H9 (cell line): ENCODE results near the gene TOP1. TPM values are rescaled to one million over a fixed set of nuclear protein-coding genes. Genes with fewer than 3 reads are reported as not detected.

Experiments
- DNase-seq: peaks from one replicate; pipeline ENCODE4 v3.0.0-alpha.2; 2017
- H2AFZ ChIP-seq: one replicate; pipeline ENCODE4 v1.6.1; 2013; ENCODE audit warnings: mild to moderate bottlenecking, low read length, control low read depth, moderate library complexity
- H2AK5ac ChIP-seq: 2 replicates; pipeline ENCODE4 v1.6.1; 2013; ENCODE audit warnings: low read length, control low read depth, mixed read lengths; ENCODE audit not compliant: insufficient read length
- H2BK120ac ChIP-seq: one replicate; pipeline ENCODE4 v1.6.1; 2013; ENCODE audit warnings: low read depth, mild to moderate bottlenecking, low read length, control low read depth, inconsistent platforms; ENCODE audit not compliant: poor library complexity, severe bottlenecking
- H2BK12ac ChIP-seq: 2 replicates; pipeline ENCODE4 v1.6.1; 2013; ENCODE audit warnings: low read length, control low read depth, mixed read lengths, low read depth; ENCODE audit not compliant: insufficient read length
- H2BK15ac ChIP-seq: 2 replicates; pipeline ENCODE4 v1.6.1; 2013; ENCODE audit warnings: low read depth, low read length, control low read depth
- H2BK20ac ChIP-seq: one replicate; pipeline ENCODE4 v1.6.1; 2013; ENCODE audit warnings: low read depth, mild to moderate bottlenecking, low read length, control low read depth, inconsistent platforms; ENCODE audit not compliant: poor library complexity, severe bottlenecking
- H2BK5ac ChIP-seq: 2 replicates; pipeline ENCODE4 v1.6.1; 2013; ENCODE audit warnings: low read length, control low read depth, mixed read lengths; ENCODE audit not compliant: insufficient read length
- H3K14ac ChIP-seq: 2 replicates; pipeline ENCODE4 v1.6.1; 2013; ENCODE audit warnings: low read length, control low read depth; ENCODE audit not compliant: insufficient read depth
- H3K18ac ChIP-seq: 2 replicates; pipeline ENCODE4 v1.6.1; 2013; ENCODE audit warnings: low read depth, mild to moderate bottlenecking, mixed read lengths, low read length, control low read depth; ENCODE audit not compliant: insufficient read length
- H3K23ac ChIP-seq: 2 replicates; pipeline ENCODE4 v1.6.1; 2013; ENCODE audit warnings: low read length, control low read depth, mixed read lengths, low read depth; ENCODE audit not compliant: insufficient read length
- H3K23me2 ChIP-seq: 2 replicates; pipeline ENCODE4 v1.6.1; 2013; ENCODE audit warnings: low read depth, mild to moderate bottlenecking, mixed read lengths, low read length, control low read depth; ENCODE audit not compliant: insufficient read length, poor library complexity, severe bottlenecking
- H3K27ac ChIP-seq: 2 replicates; pipeline ENCODE4 v1.5.1; 2013; ENCODE audit warnings: low read length, control low read depth, mixed read lengths, low read depth; ENCODE audit not compliant: insufficient read length
- H3K27me3 ChIP-seq: 2 replicates; pipeline ENCODE4 v1.6.1; 2013; ENCODE audit warnings: low read length, control low read depth, inconsistent platforms; ENCODE audit not compliant: insufficient read depth
- H3K4ac ChIP-seq: 2 replicates; pipeline ENCODE4 v1.6.1; 2013; ENCODE audit warnings: low read depth, mild to moderate bottlenecking, control low read depth, inconsistent platforms, low read length, moderate library complexity
- H3K4me1 ChIP-seq: 2 replicates; pipeline ENCODE4 v1.6.1; 2013; ENCODE audit warnings: low read length, control low read depth, inconsistent platforms; ENCODE audit not compliant: insufficient read depth
- H3K4me2 ChIP-seq: 2 replicates; pipeline ENCODE4 v1.6.1; 2013; ENCODE audit warnings: low read length, control low read depth, mixed read lengths; ENCODE audit not compliant: insufficient read length, insufficient read depth
- H3K56ac ChIP-seq: 2 replicates; pipeline ENCODE4 v1.6.1; 2013; ENCODE audit warnings: low read depth, mild to moderate bottlenecking, mixed read lengths, low read length, control low read depth; ENCODE audit not compliant: insufficient read length
- H3K79me1 ChIP-seq: 2 replicates; pipeline ENCODE4 v1.6.1; 2013; ENCODE audit warnings: low read depth, mild to moderate bottlenecking, moderate library complexity, low read length, control low read depth, inconsistent platforms; ENCODE audit not compliant: insufficient read depth, poor library complexity, severe bottlenecking
- H3K79me2 ChIP-seq: 2 replicates; pipeline ENCODE4 v1.6.1; 2013; ENCODE audit warnings: low read length, control low read depth, inconsistent platforms; ENCODE audit not compliant: insufficient read depth
- H3K9ac ChIP-seq: 2 replicates; pipeline ENCODE4 v1.6.1; 2013; ENCODE audit warnings: low read length, control low read depth, mixed read lengths; ENCODE audit not compliant: insufficient read length; ENCODE audit errors: extremely low read depth
- H3K9me3 ChIP-seq: one replicate; pipeline ENCODE4 v1.6.1; 2013; ENCODE audit warnings: low read depth, low read length, inconsistent platforms; ENCODE audit not compliant: control insufficient read depth
- H3T11ph ChIP-seq: one replicate; pipeline ENCODE4 v1.6.1; 2013; ENCODE audit warnings: mild to moderate bottlenecking, low read length, control low read depth, inconsistent platforms
- H4K20me1 ChIP-seq: one replicate; pipeline ENCODE4 v1.6.1; 2013; ENCODE audit not compliant: control insufficient read depth, insufficient read length, insufficient read depth
- H4K5ac ChIP-seq: 2 replicates; pipeline ENCODE4 v1.6.1; 2013; ENCODE audit warnings: low read depth, mild to moderate bottlenecking, mixed read lengths, low read length, control low read depth; ENCODE audit not compliant: insufficient read length
- H4K8ac ChIP-seq: replicated peaks from 2 replicates; pipeline ENCODE4 v1.6.1; 2013; ENCODE audit warnings: low read length, control low read depth, mixed read lengths, low read depth; ENCODE audit not compliant: insufficient read length
- H4K91ac ChIP-seq: 2 replicates; pipeline ENCODE4 v1.6.1; 2013; ENCODE audit warnings: low read depth, mild to moderate bottlenecking, moderate library complexity, mixed read lengths, low read length, control low read depth; ENCODE audit not compliant: insufficient read length
- H3K27ac Mint-ChIP-seq, 3 experiments: 2 replicates in 2 of 3; 3 replicates in 1 of 3; pipeline ENCODE4 v1.8.0; 2020 to 2021; ENCODE audit warnings: mixed read lengths in 3 of 3, mild to moderate bottlenecking in 1 of 3, moderate library complexity in 1 of 3
- H3K27me3 Mint-ChIP-seq: 2 replicates; pipeline ENCODE4 v1.8.0; 2021; ENCODE audit warnings: low read depth, mild to moderate bottlenecking, moderate library complexity, mixed read lengths
- H3K36me3 Mint-ChIP-seq, 3 experiments: 2 replicates in 2 of 3; 3 replicates in 1 of 3; pipeline ENCODE4 v1.8.0; 2020 to 2021; ENCODE audit warnings: low read depth in 3 of 3, mixed read lengths in 3 of 3; ENCODE audit not compliant: insufficient read depth in 1 of 3
- H3K4me1 Mint-ChIP-seq, 2 experiments: 2 replicates each; pipeline ENCODE4 v1.8.0; 2020; ENCODE audit warnings: mixed read lengths in 2 of 2
- H3K4me3 Mint-ChIP-seq, 2 experiments: 2 replicates in 1 of 2; 3 replicates in 1 of 2; pipeline ENCODE4 v1.8.0; 2020 to 2021; ENCODE audit warnings: mild to moderate bottlenecking in 2 of 2, mixed read lengths in 2 of 2, moderate library complexity in 1 of 2
- H3K9me3 Mint-ChIP-seq, 2 experiments: 2 replicates in 1 of 2; 3 replicates in 1 of 2; pipeline ENCODE4 v1.8.0; 2020; ENCODE audit warnings: mild to moderate bottlenecking in 2 of 2, mixed read lengths in 2 of 2, moderate library complexity in 1 of 2
- WGBS: extraction: QIAGEN DNeasy Blood & Tissue Kit; methylation state at CpG from one replicate; pipeline ENCODE4 v1.1.7; 2013; ENCODE audit warnings: missing lambda C conversion rate, low lambda C conversion rate, mixed read lengths; ENCODE audit not compliant: insufficient read length; ENCODE audit errors: extremely low coverage; 5-methylcytosine and 5-hydroxymethylcytosine counted together
- total RNA-seq: library from RNA; stranded (reverse); gene quantifications from 2 replicates; pipeline ENCODE4 v1.2.1, GENCODE V29; 2021
- TF ChIP-seq, protein P1 (sequence below): fragments of 200-600 bp; sonication (generic); conservative IDR thresholded peaks from 3 replicates; pipeline ENCODE4 v1.8.0; 2021; ENCODE audit warnings: antibody characterized with exemption, mild to moderate bottlenecking

TOP1 gene
- total RNA-seq, 1 experiment from 2014 or later: 96.4 TPM

DNA sequence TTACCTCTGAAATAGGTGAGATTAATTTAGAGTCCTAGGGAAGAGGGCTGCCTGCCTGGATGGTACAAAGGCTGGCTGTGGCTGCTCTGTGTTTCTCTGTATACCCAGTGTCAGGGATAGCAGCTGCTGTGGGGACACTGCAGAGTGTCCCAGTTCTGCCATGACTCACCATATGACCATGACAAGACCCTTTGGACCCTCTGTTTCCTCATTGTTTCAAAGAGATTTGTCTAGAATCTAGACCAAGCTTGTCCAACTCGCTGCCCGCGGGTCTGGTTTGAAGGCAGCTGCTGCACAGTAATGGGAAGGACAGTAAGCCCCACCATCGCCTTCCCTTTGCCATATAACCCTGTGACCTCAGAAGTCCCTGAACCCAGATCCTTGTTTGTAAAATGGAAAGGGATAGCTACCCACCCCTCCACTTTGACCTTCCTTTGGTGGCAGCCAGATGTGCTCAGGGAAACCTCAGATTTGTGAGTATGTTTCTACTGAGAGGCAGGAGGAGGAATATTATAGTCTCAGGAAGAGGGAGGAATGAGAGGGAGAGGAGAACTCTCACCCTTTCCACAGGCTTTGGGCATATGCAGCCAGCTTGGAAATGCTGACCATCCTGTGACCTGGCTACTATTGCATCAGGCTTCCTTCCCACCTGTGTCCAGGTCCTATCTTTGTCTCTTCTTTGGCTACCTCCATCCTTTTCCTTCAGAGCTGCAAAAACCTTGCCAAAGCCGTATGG, 122.7 kb downstream of the TOP1 start:
- no peak overlapping the region for H3K23ac ChIP-seq
- DNase-seq: no peak
- no peak overlapping the region for H2BK20ac ChIP-seq
- no peaks in the 10 kb centered on the region for H3K9me3 Mint-ChIP-seq
- no peak overlapping the region for H2AFZ ChIP-seq
- H3K27me3 Mint-ChIP-seq: peaks cover 2% of the 10 kb centered on the region; the same call in 1 of the 2 replicates
- H3K27ac Mint-ChIP-seq: no peak overlapping the region
- no peak overlapping the region for H2BK15ac ChIP-seq
- H3K36me3 Mint-ChIP-seq: peaks cover 0 to 16% (median 5%) of the 10 kb centered on the region in 3 experiments
- TF ChIP-seq, protein P1, sequence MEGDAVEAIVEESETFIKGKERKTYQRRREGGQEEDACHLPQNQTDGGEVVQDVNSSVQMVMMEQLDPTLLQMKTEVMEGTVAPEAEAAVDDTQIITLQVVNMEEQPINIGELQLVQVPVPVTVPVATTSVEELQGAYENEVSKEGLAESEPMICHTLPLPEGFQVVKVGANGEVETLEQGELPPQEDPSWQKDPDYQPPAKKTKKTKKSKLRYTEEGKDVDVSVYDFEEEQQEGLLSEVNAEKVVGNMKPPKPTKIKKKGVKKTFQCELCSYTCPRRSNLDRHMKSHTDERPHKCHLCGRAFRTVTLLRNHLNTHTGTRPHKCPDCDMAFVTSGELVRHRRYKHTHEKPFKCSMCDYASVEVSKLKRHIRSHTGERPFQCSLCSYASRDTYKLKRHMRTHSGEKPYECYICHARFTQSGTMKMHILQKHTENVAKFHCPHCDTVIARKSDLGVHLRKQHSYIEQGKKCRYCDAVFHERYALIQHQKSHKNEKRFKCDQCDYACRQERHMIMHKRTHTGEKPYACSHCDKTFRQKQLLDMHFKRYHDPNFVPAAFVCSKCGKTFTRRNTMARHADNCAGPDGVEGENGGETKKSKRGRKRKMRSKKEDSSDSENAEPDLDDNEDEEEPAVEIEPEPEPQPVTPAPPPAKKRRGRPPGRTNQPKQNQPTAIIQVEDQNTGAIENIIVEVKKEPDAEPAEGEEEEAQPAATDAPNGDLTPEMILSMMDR: no peak
- peaks cover 6% of the 10 kb centered on the region for H3K79me1 ChIP-seq
- peaks cover 44 to 59% of the 10 kb centered on the region in 2 experiments for H3K4me1 Mint-ChIP-seq
- no peak overlapping the region for H3K4me2 ChIP-seq
- no peak overlapping the region for H4K91ac ChIP-seq
- H3K4me3 Mint-ChIP-seq: no peak overlapping the region
- H4K8ac ChIP-seq: no peak overlapping the region
- peaks cover 7% of the 10 kb centered on the region for H3K4me1 ChIP-seq
- H2BK12ac ChIP-seq: no peak overlapping the region
- H3K14ac ChIP-seq: no peak overlapping the region
- WGBS: no CpG with 5 or more reads among the region's 5 CpGs
- H2BK5ac ChIP-seq: no peak overlapping the region
- H3K79me2 ChIP-seq: peaks cover 75% of the 10 kb centered on the region; the same call in 1 of the 2 replicates
- H2BK120ac ChIP-seq: no peak overlapping the region
- no peaks in the 10 kb centered on the region for H3K27me3 ChIP-seq
- H3K23me2 ChIP-seq: no peaks in the 10 kb centered on the region
- no peak overlapping the region for H3K18ac ChIP-seq
- no peak overlapping the region for H4K5ac ChIP-seq
- no peak overlapping the region for H3K4ac ChIP-seq
- no peak overlapping the region for H3K9ac ChIP-seq
- no peaks in the 10 kb centered on the region for H4K20me1 ChIP-seq
- no peak overlapping the region for H2AK5ac ChIP-seq
- no peaks in the 10 kb centered on the region for H3K9me3 ChIP-seq
- no peak overlapping the region for H3T11ph ChIP-seq
- H3K56ac ChIP-seq: no peak overlapping the region
- H3K27ac ChIP-seq: no peak overlapping the region
